Suppressor macrophage treated with lipopolysaccharide for 4 hours (primary cell): ENCODE measurements around the gene DNAH1.
"Not testable (repeated sequence)": the region's sequence is repeated elsewhere in the genome, so short reads cannot be mapped to it uniquely, and the experiment has no call there.

Experiments
- DNase-seq: peaks from one replicate; pipeline ENCODE4 v3.0.0-alpha.2; 2020

Gene DNAH1

DNA sequence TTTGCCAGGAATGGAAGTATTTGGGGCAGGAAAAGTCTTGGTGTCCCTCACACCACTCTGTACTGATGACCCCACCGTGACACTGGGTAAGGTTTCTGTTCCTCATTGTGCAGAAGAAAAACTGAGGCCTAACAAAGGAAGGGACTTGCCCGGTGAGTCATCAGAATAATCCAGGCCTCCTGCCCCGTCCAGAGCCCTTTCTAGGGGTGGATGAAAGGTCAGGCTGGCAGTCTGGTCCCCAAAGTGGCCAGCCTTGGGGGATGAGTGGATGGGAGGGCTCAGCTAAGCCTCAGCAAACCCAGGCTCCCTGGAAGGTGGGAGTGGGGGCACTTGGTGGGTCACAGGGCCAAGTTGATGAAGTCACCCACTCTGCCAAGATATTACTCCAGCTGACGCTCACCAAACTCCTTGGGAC is 2.3 kb upstream of the DNAH1 start:
- DNase-seq, result peak; percentile 90

DNA sequence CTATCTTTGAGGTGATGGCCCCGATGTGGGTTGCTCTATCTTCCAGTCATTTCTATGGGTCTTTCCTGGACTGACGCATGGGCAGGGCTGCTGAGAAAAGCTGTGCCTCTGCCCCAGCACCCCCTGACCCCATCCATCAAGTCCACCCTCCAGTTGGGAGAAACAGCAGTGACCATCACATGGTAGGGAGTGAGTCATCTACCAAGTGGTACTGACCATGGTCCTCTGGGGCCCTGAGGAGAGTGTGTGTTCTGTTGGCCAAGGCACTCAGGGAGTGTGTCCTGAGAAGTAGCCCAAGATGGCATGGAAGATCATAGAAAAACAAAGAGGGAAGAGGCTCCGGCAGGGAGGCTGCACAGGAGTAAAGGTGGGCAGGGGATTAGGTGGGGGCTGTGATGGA is 1.6 kb upstream of the DNAH1 start:
- DNase-seq, result peak; percentile 41

DNA sequence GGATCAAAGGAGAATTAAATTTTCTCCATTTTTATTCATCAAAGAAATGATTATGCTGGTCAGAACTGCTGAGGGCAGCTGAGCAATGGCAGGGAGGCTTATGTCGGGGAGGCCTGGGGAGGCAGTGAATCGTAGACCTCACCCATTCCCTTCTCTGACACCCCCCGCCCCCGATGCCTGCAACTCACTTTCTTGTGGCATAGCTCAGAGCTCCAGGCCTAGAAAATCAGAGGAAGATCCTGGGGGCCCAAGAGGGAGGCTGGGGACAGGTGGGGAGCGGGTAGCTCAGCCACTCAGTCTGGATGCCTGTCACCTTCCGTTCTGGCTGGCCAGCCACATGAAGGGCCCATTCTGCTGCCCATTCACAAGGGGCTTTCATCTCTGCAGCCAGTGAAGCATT is 1.1 kb upstream of the DNAH1 start:
- DNase-seq, result no peak

DNA sequence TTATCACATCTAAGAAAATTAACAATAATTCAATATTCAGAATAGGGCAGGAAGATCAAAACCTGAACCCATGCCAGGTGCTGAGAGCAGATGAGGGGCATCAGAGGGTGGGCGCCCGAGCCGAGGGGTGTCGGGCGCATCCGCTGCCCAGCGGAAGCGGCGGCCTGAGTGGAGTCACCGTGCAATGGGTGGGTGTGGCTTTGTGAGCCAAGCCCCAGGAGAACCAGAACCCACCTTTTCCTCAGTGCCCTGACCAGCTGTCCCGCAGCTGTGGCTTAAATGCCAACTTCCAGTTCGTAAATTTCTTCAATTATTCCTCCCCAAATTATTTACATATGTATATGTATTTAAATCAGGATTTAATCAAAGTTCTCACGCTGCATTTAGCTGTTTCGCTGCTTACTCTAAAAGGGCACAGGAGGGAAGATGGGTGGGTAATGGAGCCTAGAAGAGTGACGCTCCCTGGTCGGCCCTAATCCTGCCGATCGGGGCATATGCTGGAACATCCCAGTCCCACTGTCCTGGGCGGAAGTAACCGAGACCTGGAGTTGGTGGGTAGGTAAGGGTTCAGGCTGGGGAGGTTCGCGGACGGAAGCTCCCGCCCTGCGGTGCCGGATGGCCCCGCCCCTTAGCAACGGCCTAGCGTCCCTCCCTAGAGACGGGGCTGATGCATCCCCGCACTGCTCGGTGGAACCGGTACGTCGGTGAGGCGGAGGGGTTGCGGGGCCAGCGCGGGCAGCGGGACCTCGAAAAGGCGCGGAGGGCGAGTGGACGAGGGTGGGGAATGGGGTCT is 1.3 kb downstream of the DNAH1 start:
- peak; percentile 21 for DNase-seq

DNA sequence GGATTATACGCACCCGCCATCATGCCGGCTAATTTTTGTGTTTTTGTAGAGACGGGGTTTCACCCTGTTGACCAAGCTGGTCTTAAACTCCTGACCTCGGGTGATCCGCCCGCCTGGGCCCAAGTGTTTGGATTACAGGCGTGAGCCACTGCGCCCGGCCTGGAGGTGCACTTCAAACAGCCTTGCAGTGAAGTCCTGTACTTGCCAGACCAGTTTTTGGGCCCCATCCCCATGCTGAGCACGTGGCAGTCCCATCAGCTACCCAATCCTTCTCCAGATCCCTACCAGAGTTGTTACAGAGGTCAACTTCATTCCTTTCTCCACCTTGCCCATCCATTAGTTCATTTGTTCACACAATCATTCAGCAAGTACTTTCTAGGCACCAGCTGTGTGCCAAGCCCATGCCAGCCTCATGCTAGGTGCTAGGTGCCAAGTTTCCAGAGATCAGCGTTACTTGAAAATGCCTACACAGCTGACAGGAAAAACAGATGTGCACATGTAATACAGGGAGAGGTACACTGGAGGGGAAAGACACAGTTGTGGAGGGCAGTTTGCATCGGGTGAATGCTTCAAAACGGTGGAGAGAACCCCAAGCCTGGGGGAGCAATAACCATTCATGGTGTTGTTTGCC is 2.2 kb downstream of the DNAH1 start:
- no peak for DNase-seq

DNA sequence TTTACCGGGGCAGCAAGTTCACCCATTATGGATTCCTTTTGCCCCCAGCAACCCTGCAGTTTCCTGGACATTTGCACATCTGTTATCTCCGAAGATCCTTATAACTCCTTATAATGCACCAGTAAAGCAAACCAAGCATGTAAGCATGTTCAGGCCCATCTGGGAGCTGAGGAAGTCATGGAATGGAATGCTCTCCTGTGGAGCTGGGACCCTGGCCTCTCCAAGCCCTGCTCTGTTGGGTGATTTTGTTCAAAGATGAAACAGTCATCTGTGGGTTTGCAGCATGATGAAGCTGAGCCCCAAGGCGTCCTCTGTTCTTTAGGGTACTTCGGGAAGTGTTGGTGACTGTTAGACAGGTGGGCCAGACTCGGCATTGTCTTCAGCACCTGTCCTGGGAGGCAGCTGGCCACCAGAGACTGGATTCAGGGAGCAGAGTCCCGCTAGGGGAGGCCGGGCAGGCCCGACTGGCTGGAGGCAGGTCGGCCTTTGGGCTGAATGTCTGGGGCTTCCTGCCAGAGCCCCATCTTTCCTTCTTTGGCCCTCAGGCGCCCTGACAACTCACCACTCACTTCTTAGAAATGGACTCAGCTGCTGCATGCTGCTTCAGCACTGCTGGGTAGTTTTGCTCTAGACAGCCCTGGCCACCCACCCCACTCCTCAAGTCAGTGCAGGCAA is 3.9 kb downstream of the DNAH1 start:
- DNase-seq, result no peak

DNA sequence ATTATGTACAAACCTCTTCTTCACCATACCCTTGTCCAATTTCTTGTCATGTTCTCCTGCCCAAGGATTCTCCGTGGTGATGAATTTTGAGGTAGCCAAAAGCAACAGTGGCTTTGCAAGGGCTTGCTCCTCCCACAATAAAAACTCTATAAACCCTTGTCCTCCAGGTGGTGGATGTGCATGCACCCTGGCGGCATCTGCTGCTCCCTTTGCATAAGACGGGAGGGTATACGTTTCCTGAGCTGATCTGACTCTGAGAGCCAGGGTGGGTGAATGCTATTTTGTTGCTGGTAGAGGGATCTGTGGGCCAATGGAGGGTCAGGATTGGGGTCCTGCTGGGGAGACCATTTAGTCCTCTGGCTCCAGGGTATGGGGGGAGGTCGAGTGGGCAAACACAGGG is 5.4 kb downstream of the DNAH1 start:
- DNase-seq, result no peak

DNA sequence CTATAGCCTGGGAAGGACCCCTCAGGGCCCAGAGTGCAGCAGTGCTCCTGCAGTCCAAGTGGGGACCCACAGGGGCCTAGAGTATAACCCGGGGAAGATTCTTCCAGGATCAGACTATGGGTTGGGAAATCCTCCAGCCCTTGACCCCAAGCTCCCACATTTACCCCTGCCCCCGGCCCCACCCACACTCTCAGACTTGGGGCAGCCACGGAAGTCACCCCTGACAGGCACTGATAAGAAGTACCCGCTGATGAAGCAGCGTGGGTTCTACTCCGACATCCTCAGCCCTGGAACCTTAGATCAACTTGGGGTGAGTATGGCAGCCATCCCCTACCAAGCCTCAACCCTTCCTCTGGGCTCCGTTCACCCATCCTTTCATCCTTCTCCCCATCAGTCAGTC is 6.3 kb downstream of the DNAH1 start:
- DNase-seq, result no peak

DNA sequence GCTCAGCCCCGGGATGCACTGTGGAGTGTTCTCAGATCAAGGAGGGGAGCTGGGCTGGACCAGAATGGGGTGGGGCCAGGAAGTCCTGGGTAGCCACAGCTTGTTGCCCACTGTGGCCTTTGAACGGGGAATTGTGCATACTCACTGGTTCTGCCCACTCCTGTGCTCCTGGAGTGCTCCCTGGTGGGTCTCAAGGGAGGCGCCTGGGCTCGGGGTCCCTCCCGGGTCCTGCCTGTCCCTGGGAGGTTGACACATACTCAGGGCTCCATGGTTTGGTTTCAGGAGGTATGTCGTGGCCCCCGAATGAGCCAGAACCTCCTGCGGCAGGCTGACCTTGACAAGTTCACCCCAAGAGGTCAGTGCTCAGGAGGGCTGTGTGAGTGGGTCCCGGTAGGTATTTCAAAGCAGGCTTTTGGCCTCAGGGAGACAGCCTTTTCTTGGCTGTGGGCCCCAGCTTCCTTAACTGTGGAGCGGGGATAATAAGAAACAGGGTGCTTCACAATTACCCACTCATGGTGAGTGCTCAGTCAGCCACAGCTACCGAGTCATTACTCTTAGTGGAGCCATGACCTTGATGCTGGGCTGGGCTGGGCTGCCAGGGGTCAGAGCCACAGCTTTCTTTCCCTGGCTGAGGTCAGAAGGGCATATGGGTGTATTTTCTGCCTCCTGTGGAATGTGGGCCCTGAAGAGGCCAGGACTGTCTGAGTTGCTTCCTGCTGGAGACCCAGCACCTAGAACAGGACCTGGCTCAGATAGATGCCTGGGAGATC is 7.6 kb downstream of the DNAH1 start:
- no peak for DNase-seq

GRCh38 chr3:52324676-52325075 is 8.6 kb downstream of the DNAH1 start:
- DNase-seq, result no peak

GRCh38 chr3:52325686-52326085 is 9.6 kb downstream of the DNAH1 start:
- no peak for DNase-seq

- DNase-seq, result no peak
Observed at GRCh38 chr3:52326976-52327375, 10.9 kb downstream of the DNAH1 start.

GRCh38 chr3:52327486-52328290 is 11.6 kb downstream of the DNAH1 start:
- no peak for DNase-seq

DNA sequence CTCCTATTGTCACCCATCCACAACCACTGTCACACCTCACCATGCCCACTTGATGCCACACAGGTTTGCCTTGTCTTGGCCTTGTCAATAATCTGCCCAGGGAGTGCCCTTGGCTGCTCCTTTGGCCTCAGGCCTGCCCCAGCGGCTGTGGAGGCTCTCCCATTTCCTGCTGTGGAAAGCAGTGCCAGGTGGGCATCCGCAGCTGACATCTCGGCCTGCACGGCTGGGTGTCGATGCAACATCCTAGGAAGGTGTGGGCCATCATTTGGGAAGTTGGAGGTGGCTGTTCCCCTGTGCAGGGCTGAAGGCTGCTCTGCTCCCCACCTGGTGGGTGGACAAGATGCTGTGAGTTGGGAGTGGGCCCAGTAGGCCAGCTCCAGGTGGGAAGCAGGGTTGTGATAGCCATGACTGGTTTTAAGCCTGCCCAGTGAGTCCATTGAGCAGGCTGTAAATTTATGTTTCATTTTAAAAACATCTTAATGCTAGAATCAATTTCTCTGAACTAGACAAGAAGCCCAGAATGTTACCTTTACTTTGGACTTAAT is 12.5 kb downstream of the DNAH1 start:
- no peak for DNase-seq

DNA sequence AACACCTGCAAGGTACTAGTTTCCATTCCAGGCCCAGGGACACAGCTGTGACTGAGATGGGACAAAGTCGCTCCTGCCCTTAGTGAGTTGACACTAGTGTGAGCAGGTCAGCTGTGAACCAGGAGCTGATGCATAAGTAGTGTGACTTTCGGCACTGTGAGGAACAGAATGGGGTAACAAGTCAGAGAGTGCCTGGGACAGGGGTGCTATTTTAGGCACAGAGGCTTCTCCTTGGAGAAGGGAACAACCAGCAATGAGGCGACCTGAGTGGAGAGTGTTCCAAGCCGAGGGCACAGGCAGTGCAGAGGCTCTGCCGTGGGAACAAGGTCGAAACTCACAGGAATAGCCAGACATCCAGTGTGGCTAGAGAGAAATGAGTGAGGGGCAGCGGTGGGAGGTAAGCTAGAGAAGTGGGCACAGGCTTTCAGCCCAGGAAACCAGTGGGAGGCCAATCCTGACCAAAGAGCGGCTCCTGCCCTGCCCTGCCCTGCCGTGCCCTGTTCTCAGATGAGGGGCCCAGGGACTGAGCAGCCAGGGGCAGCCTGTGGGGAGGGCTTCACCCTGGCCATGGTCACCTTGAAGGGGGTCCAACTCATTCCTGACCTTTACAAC is 14.2 kb downstream of the DNAH1 start:
- DNase-seq, result no peak

- DNase-seq, result no peak
Observed at GRCh38 chr3:52331091-52331490, 15.0 kb downstream of the DNAH1 start.

- no peak for DNase-seq
Observed at GRCh38 chr3:52331906-52332305, 15.8 kb downstream of the DNAH1 start.

- DNase-seq, result no peak
Observed at GRCh38 chr3:52333869-52334557, 17.9 kb downstream of the DNAH1 start.

DNA sequence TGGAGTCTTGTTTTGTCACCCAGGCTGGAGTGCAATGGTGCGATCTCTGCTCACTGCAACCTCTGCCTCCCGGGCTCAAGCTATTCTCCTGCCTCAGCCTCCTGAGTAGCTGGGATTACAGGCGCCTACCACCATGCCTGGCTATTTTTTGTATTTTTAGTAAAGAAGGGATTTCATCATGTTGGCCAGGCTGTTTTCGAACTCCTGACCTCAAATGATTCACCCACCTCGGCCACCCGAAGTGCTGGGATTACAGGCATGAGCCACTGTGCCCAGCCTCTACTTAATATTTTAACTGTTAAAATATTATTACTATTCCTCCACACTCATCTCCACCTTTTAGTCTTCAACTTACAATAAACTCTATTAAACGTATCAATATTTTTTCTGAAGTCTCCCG is 22.0 kb downstream of the DNAH1 start:
- not testable (repeated sequence) for DNase-seq

GRCh38 chr3:52339612-52340011 is 23.5 kb downstream of the DNAH1 start:
- peak; percentile 73 for DNase-seq

GRCh38 chr3:52341123-52341522 is 25.0 kb downstream of the DNAH1 start:
- no peak for DNase-seq
